H1 (cell line): ENCODE measurements around the gene OR10X1. TPM values are rescaled to one million over a fixed set of nuclear protein-coding genes. Genes with fewer than 3 reads are reported as not detected.

Experiments used
- CTCF ChIA-PET: fragments of 300-600 bp; sonication (Branson Sonifier 250); formaldehyde crosslinking; loops from one replicate; lab custom pipeline; 2021; ENCODE audit not compliant: partially characterized antibody; lab: Charles Lee
- POLR2A ChIA-PET: fragments of 300-600 bp; sonication (Branson Sonifier 250); formaldehyde crosslinking; loops from one replicate; lab custom pipeline; 2021; ENCODE audit warnings: inconsistent platforms; ENCODE audit not compliant: partially characterized antibody; lab: Charles Lee
- DNase-seq, 2 experiments: peaks; one replicate each; pipeline versions ENCODE4 v3.0.0 to v3.0.0-alpha.2; 2010 to 2022; ENCODE audit warnings: low spot score in 2 of 2, low read depth in 1 of 2, mixed read lengths in 1 of 2
- FAIRE-seq: peaks from 2 replicates; lab custom pipeline; 2011; peaks lifted over from hg19 to GRCh38; lab: Jason Lieb, UNC
- H2AFZ ChIP-seq: 2 replicates; pipeline ENCODE4 v1.8.1; 2012; ENCODE audit warnings: low read length, inconsistent platforms
- H2AK5ac ChIP-seq: 2 replicates; pipeline ENCODE4 v1.6.1; 2013; ENCODE audit warnings: low read depth, low read length
- H2BK120ac ChIP-seq: replicated peaks from 2 replicates; pipeline ENCODE3; 2013; ENCODE audit warnings: low read depth, low read length, inconsistent platforms
- H2BK12ac ChIP-seq: 2 replicates; pipeline ENCODE4 v1.6.1; 2013; ENCODE audit warnings: low read depth, low read length
- H2BK15ac ChIP-seq: 2 replicates; pipeline ENCODE4 v1.6.1; 2013; ENCODE audit warnings: low read length
- H2BK20ac ChIP-seq: 2 replicates; pipeline ENCODE4 v1.6.1; 2013; ENCODE audit warnings: low read length
- H2BK5ac ChIP-seq: 2 replicates; pipeline ENCODE4 v1.6.1; 2013; ENCODE audit warnings: low read depth, low read length
- H3K14ac ChIP-seq: 2 replicates; pipeline ENCODE4 v1.6.1; 2013; ENCODE audit warnings: inconsistent platforms; ENCODE audit not compliant: insufficient read length
- H3K18ac ChIP-seq: 2 replicates; pipeline ENCODE4 v1.6.1; 2013; ENCODE audit warnings: low read length; ENCODE audit errors: extremely low read depth
- H3K23ac ChIP-seq: 2 replicates; pipeline ENCODE4 v1.6.1; 2013; ENCODE audit warnings: inconsistent platforms; ENCODE audit not compliant: insufficient read length
- H3K23me2 ChIP-seq: 2 replicates; pipeline ENCODE4 v1.6.1; 2013; ENCODE audit warnings: low read depth, low read length
- H3K27ac ChIP-seq: 2 replicates; pipeline ENCODE4 v1.6.1; 2011; ENCODE audit warnings: low read depth, low read length, inconsistent platforms
- H3K27me3 ChIP-seq, 4 experiments: replicated peaks in 1 of 4; 1 replicate in 1 of 4; 2 replicates in 3 of 4; pipeline versions ENCODE4 v1.6.1 to v1.8.1; 2011 to 2013; ENCODE audit warnings: low read length in 3 of 4, mild to moderate bottlenecking in 3 of 4, inconsistent platforms in 2 of 4, mixed read lengths in 2 of 4, moderate library complexity in 1 of 4; ENCODE audit not compliant: control insufficient read depth in 3 of 4, insufficient read depth in 3 of 4; ENCODE audit errors: extremely low read depth in 1 of 4
- H3K36me3 ChIP-seq, 4 experiments: 2 replicates each; pipeline versions ENCODE4 v1.6.1 to v1.8.1; 2011 to 2013; ENCODE audit warnings: mild to moderate bottlenecking in 4 of 4, low read length in 3 of 4, moderate library complexity in 2 of 4, control low read depth in 1 of 4, inconsistent platforms in 1 of 4; ENCODE audit not compliant: insufficient read depth in 4 of 4, control insufficient read depth in 2 of 4
- H3K4ac ChIP-seq: replicated peaks from 2 replicates; pipeline ENCODE3; 2013; ENCODE audit warnings: low read length, low read depth, mixed read lengths, inconsistent platforms; ENCODE audit not compliant: insufficient read length
- H3K4me1 ChIP-seq, 4 experiments: replicated peaks in 1 of 4; 1 replicate in 1 of 4; 2 replicates in 3 of 4; pipeline versions ENCODE4 v1.6.1 to v1.8.1; 2011 to 2013; ENCODE audit warnings: low read length in 3 of 4, inconsistent platforms in 2 of 4, mixed read lengths in 1 of 4; ENCODE audit not compliant: insufficient read depth in 4 of 4, control insufficient read depth in 3 of 4
- H3K4me2 ChIP-seq, 2 experiments: 2 replicates each; pipeline versions ENCODE4 v1.6.1 to v1.8.1; 2011 to 2013; ENCODE audit warnings: low read depth in 2 of 2, low read length in 2 of 2, control low read depth in 1 of 2, inconsistent platforms in 1 of 2, mild to moderate bottlenecking in 1 of 2; ENCODE audit not compliant: insufficient read depth in 1 of 2
- H3K4me3 ChIP-seq, 4 experiments: fragments of 200-600, 300-600 bp in 1 of 4; sonication (generic), shearing (Covaris generic), sonication (Bioruptor Twin) in 1 of 4; 2 replicates each; pipeline versions ENCODE4 v1.5.1 to v1.8.1; 2011 to 2016; ENCODE audit warnings: low read length in 4 of 4, low read depth in 3 of 4, control low read depth in 2 of 4, inconsistent platforms in 2 of 4, mild to moderate bottlenecking in 2 of 4, mixed read lengths in 1 of 4, moderate library complexity in 1 of 4; ENCODE audit not compliant: insufficient read depth in 2 of 4; ENCODE audit errors: extremely low read depth in 1 of 4
- H3K56ac ChIP-seq: replicated peaks from 2 replicates; pipeline ENCODE3; 2013; ENCODE audit warnings: low read depth, mild to moderate bottlenecking, mixed read lengths, low read length, inconsistent platforms; ENCODE audit not compliant: insufficient read length
- H3K79me1 ChIP-seq: 2 replicates; pipeline ENCODE4 v1.6.1; 2013; ENCODE audit warnings: low read depth, low read length, control low read depth
- H3K79me2 ChIP-seq, 2 experiments: 2 replicates each; pipeline versions ENCODE4 v1.6.1 to v1.8.1; 2012 to 2013; ENCODE audit warnings: low read length in 2 of 2, mild to moderate bottlenecking in 2 of 2, inconsistent platforms in 1 of 2; ENCODE audit not compliant: insufficient read depth in 2 of 2, control insufficient read depth in 1 of 2
- H3K9ac ChIP-seq, 4 experiments: replicated peaks in 1 of 4; 1 replicate in 1 of 4; 2 replicates in 3 of 4; pipeline versions ENCODE4 v1.6.1 to v1.8.1; 2011 to 2013; ENCODE audit warnings: low read depth in 3 of 4, low read length in 3 of 4, control low read depth in 2 of 4, mild to moderate bottlenecking in 2 of 4, moderate library complexity in 2 of 4, inconsistent platforms in 1 of 4; ENCODE audit errors: extremely low read depth in 1 of 4
- H3K9me3 ChIP-seq, 2 experiments: 2 replicates each; pipeline versions ENCODE4 v1.6.1 to v1.8.1; 2012 to 2013; ENCODE audit warnings: mild to moderate bottlenecking in 2 of 2, moderate library complexity in 2 of 2, control low read depth in 1 of 2, inconsistent platforms in 1 of 2, low read depth in 1 of 2, low read length in 1 of 2, mixed read lengths in 1 of 2; ENCODE audit not compliant: insufficient read depth in 2 of 2
- H4K20me1 ChIP-seq, 2 experiments: replicated peaks in 1 of 2; 2 replicates each; pipeline versions ENCODE3 to v1.8.1; 2011 to 2013; ENCODE audit warnings: inconsistent platforms in 2 of 2, low read length in 2 of 2, mild to moderate bottlenecking in 1 of 2; ENCODE audit not compliant: insufficient read depth in 2 of 2, control insufficient read depth in 1 of 2
- H4K5ac ChIP-seq: 2 replicates; pipeline ENCODE4 v1.6.1; 2013; ENCODE audit warnings: low read length, low read depth, mixed read lengths, inconsistent platforms; ENCODE audit not compliant: insufficient read length
- H4K8ac ChIP-seq: 2 replicates; pipeline ENCODE4 v1.8.0; 2013; ENCODE audit warnings: mild to moderate bottlenecking, moderate library complexity, low read length, inconsistent platforms; ENCODE audit not compliant: insufficient read depth; ENCODE audit errors: extremely low read depth
- H4K91ac ChIP-seq: replicated peaks from 2 replicates; pipeline ENCODE3; 2013; ENCODE audit warnings: low read length, mixed read lengths, inconsistent platforms; ENCODE audit not compliant: insufficient read length
- CBX5 ChIP-seq: fragments of 300-800, 300-1000 bp; sonication (generic); IDR thresholded peaks from 2 replicates; pipeline ENCODE4 v1.7.1; 2016; ENCODE audit warnings: antibody characterized with exemption, low read length, low read depth
- CEBPB ChIP-seq: IDR thresholded peaks from 2 replicates; pipeline ENCODE4 v1.6.1; 2012; ENCODE audit warnings: low read depth, low read length
- CHD2 ChIP-seq: IDR thresholded peaks from 2 replicates; pipeline ENCODE4 v1.6.1; 2012; ENCODE audit warnings: low read length, improper control_type of control experiment
- GTF2F1 ChIP-seq: IDR thresholded peaks from 2 replicates; pipeline ENCODE4 v1.6.1; 2012; ENCODE audit warnings: low read depth, low read length, improper control_type of control experiment, borderline replicate concordance
- JUND ChIP-seq: IDR thresholded peaks from 2 replicates; pipeline ENCODE4 v1.6.1; 2011; ENCODE audit warnings: mild to moderate bottlenecking, improper control_type of control experiment, low read length
- MAFK ChIP-seq: IDR thresholded peaks from 2 replicates; pipeline ENCODE4 v1.6.1; 2012; ENCODE audit warnings: low read depth, mild to moderate bottlenecking, improper control_type of control experiment, low read length
- PHF8 ChIP-seq: fragments of 200-600 bp; sonication (generic); conservative IDR thresholded peaks from 2 replicates; pipeline ENCODE4 v1.7.1; 2012; ENCODE audit warnings: low read depth, mild to moderate bottlenecking, inconsistent platforms, low read length, moderate library complexity
- RXRA ChIP-seq: IDR thresholded peaks from 2 replicates; pipeline ENCODE4 v1.6.1; 2011; ENCODE audit warnings: low read depth, mild to moderate bottlenecking, low read length, moderate library complexity; ENCODE audit not compliant: insufficient read depth
- SP2 ChIP-seq: IDR thresholded peaks from 2 replicates; pipeline ENCODE4 v1.6.1; 2012; ENCODE audit warnings: mild to moderate bottlenecking, low read length, inconsistent platforms
- SRF ChIP-seq: IDR thresholded peaks from 2 replicates; pipeline ENCODE4 v1.6.1; 2011; ENCODE audit warnings: mild to moderate bottlenecking, low read depth, low read length, moderate library complexity
- YY1 ChIP-seq: IDR thresholded peaks from 2 replicates; pipeline ENCODE4 v1.6.1; 2011; ENCODE audit warnings: low read depth, mild to moderate bottlenecking, low read length
- WGBS, 2 experiments: shearing (Covaris generic) in 1 of 2; methylation state at CpG; one replicate each; pipeline versions ENCODE4 v1.1.6 to v1.1.7; 2013 to 2015; ENCODE audit warnings: low lambda C conversion rate in 2 of 2, mixed read lengths in 2 of 2, inconsistent platforms in 1 of 2, low coverage in 1 of 2, missing lambda C conversion rate in 1 of 2; ENCODE audit not compliant: insufficient replicate concordance in 2 of 2, insufficient coverage in 1 of 2, insufficient read length in 1 of 2; ENCODE audit errors: extremely low coverage in 1 of 2, missing lambda C conversion rate in 1 of 2; 5-methylcytosine and 5-hydroxymethylcytosine counted together
- polyA plus RNA-seq, 7 experiments: library from polyadenylated mRNA; depleted of rRNA in 3 of 7; stranded (reverse) in 5 of 7; unstranded in 2 of 7; fragments of >200 nt in 5 of 7; fragments of 200-250 nt in 2 of 7; gene quantifications; 1 replicate in 5 of 7; 2 replicates in 1 of 7; 4 replicates in 1 of 7; pipeline versions ENCODE4 v1.2.1 to v1.2.3, GENCODE V29; 2011 to 2013; ENCODE audit warnings: missing spikeins in 2 of 7, mixed read lengths in 2 of 7
- total RNA-seq: library from RNA; stranded (reverse); fragmentation: NEBNext Ultra II Directional; extraction: Animal tissue kit (Norgen Biotek cat#: 25700); gene quantifications from 2 replicates; pipeline ENCODE4 v1.2.1, GENCODE V29; 2021
- TF ChIP-seq, protein P1 (sequence below): IDR thresholded peaks from 2 replicates; pipeline ENCODE4 v1.6.1; 2012; ENCODE audit warnings: inconsistent platforms
- TF ChIP-seq, protein P2 (sequence below): IDR thresholded peaks from 2 replicates; pipeline ENCODE4 v1.6.1; 2011; ENCODE audit warnings: low read length, improper control_type of control experiment

OR10X1 gene
- total and polyA plus RNA-seq, 2 of the 8 experiments (the other 6 are each of a cell fraction or from before 2014, with no cell fraction given) = not detected

DNA sequence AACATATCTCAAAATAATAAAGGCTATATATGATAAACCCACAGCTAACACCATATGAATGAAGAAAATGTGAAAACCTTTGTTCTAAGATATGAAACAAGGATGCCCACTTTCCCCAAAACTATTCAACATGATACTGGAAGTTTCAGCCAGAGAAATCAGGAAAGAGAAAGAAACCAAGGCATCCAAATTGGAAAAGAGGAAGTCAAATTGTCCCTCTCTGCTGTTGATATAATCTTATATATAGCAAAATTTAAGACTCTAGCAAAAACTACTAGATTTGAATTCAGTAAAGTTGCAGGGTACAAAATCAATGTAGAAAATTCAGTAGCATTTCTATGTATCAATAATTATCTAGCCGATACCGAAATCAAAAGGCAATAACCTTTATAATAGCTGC lies 21.0 kb upstream of the OR10X1 start:
- 70% methylated on average over 2 of the region's 2 CpGs; no CpG with 5 or more reads in 1 of the 2 experiments for WGBS, 2 experiments
- no peak for FAIRE-seq
- CTCF ChIA-PET = interaction anchor here (0.7 kb wide), 1 partner anchor 15 kb away, joined by 3 read pairs; no protein-coding TSS in a partner anchor
- TF ChIP-seq GTF2F1 = no peak
- TF ChIP-seq CEBPB = no peak
- TF ChIP-seq YY1 = no peak
- no peak for TF ChIP-seq CBX5
- no peak for TF ChIP-seq MAFK
- no peak for TF ChIP-seq SRF
- TF ChIP-seq, protein P1, sequence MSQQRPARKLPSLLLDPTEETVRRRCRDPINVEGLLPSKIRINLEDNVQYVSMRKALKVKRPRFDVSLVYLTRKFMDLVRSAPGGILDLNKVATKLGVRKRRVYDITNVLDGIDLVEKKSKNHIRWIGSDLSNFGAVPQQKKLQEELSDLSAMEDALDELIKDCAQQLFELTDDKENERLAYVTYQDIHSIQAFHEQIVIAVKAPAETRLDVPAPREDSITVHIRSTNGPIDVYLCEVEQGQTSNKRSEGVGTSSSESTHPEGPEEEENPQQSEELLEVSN = no peak
- no peak for TF ChIP-seq RXRA
- TF ChIP-seq CHD2 = no peak
- no peak for TF ChIP-seq JUND
- TF ChIP-seq PHF8 = no peak
- TF ChIP-seq, protein P2, sequence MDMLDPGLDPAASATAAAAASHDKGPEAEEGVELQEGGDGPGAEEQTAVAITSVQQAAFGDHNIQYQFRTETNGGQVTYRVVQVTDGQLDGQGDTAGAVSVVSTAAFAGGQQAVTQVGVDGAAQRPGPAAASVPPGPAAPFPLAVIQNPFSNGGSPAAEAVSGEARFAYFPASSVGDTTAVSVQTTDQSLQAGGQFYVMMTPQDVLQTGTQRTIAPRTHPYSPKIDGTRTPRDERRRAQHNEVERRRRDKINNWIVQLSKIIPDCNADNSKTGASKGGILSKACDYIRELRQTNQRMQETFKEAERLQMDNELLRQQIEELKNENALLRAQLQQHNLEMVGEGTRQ = no peak
- TF ChIP-seq SP2 = no peak

More for the DNA sequence above, 21.0 kb upstream of the OR10X1 start:
- Histone ChIP-seq H3K36me3 (no peaks in the 10 kb centered on the region; a peak in 1 of 8 replicates), H3K9me3 (peaks cover 6 to 11% of the 10 kb centered on the region in 2 experiments; a peak in 2 of 4 replicates), H3K56ac (no peak overlapping the region), H2BK120ac (no peak overlapping the region), H4K20me1 (no peaks in the 10 kb centered on the region), H3K4me3 (no peak overlapping the region), H3K79me2 (no peaks in the 10 kb centered on the region), H2BK20ac (no peak overlapping the region), H3K79me1 (no peaks in the 10 kb centered on the region), H3K23me2 (no peaks in the 10 kb centered on the region), H2BK12ac (no peak overlapping the region), H4K91ac (no peak overlapping the region), H4K5ac (no peak overlapping the region), H2BK5ac (no peak overlapping the region), H2AFZ (no peak overlapping the region), H3K4me2 (no peak overlapping the region), H3K23ac (no peak overlapping the region), H3K9ac (no peak overlapping the region), H3K4me1 (no peaks in the 10 kb centered on the region), H3K27ac (no peak overlapping the region), H3K14ac (no peak overlapping the region), H2BK15ac (no peak overlapping the region), H3K4ac (no peak overlapping the region), H2AK5ac (no peak overlapping the region), H4K8ac (no peak overlapping the region), H3K27me3 (no peaks in the 10 kb centered on the region), H3K18ac (no peak overlapping the region)
- DNase-seq = no peak
- POLR2A ChIA-PET = no interaction called here
